Measurements from ENCODE around the gene SAV1. TPM values are rescaled to one million over a fixed set of nuclear protein-coding genes. Genes with fewer than 3 reads are reported as not detected.
"Not testable (repeated sequence)": the region's sequence is repeated elsewhere in the genome, so short reads cannot be mapped to it uniquely, and the experiment has no call there.

Gene SAV1
- total RNA-seq, 1 donor from 2014 or later, result 31.7 TPM

GRCh38 chr14:50647753-50648152 is 20.4 kb downstream of the SAV1 start:
- Mint-ChIP-seq H3K4me3 (no peak overlapping the region), H3K4me1 (no peaks in the 10 kb centered on the region), H3K9me3 (peaks cover 4% of the 10 kb centered on the region), H3K27ac (no peak overlapping the region), H3K27me3 (ENCODE audit: low read depth) (no peaks in the 10 kb centered on the region), H3K36me3 (peaks cover 10% of the 10 kb centered on the region)
- DNase-seq (ENCODE audit: low spot score in 2 of 2, unreplicated experiment in 2 of 2), result no peak
- no peak for TF ChIP-seq CTCF (IDR thresholded peaks at IDR 0.05; ENCODE audit: unreplicated experiment)

GRCh38 chr14:50647282-50647681 is 20.8 kb downstream of the SAV1 start:
- Mint-ChIP-seq H3K36me3 (peaks cover 13% of the 10 kb centered on the region), H3K27me3 (ENCODE audit: low read depth) (no peaks in the 10 kb centered on the region), H3K4me3 (no peak overlapping the region), H3K9me3 (peaks cover 4% of the 10 kb centered on the region), H3K27ac (peak overlapping the region; percentile 7), H3K4me1 (no peaks in the 10 kb centered on the region)
- TF ChIP-seq CTCF (IDR thresholded peaks at IDR 0.05; ENCODE audit: unreplicated experiment), result no peak
- no peak for DNase-seq (ENCODE audit: low spot score in 2 of 2, unreplicated experiment in 2 of 2)

- Mint-ChIP-seq H3K4me3 (no peak overlapping the region), H3K9me3 (peaks cover 6% of the 10 kb centered on the region), H3K27ac (no peak overlapping the region), H3K27me3 (ENCODE audit: low read depth) (no peaks in the 10 kb centered on the region), H3K36me3 (peaks cover 21% of the 10 kb centered on the region), H3K4me1 (peaks cover 17% of the 10 kb centered on the region)
- TF ChIP-seq CTCF (IDR thresholded peaks at IDR 0.05; ENCODE audit: unreplicated experiment), result no peak
- no peak for DNase-seq (ENCODE audit: low spot score in 2 of 2, unreplicated experiment in 2 of 2)
Measured at GRCh38 chr14:50635141-50635540, 33.0 kb downstream of the SAV1 start.

GRCh38 chr14:50633954-50634353 is 34.2 kb downstream of the SAV1 start:
- Mint-ChIP-seq H3K9me3 (peaks cover 6% of the 10 kb centered on the region), H3K4me3 (no peak overlapping the region), H3K27ac (no peak overlapping the region), H3K4me1 (peaks cover 17% of the 10 kb centered on the region), H3K27me3 (ENCODE audit: low read depth) (no peaks in the 10 kb centered on the region), H3K36me3 (peaks cover 14% of the 10 kb centered on the region)
- no peak for TF ChIP-seq CTCF (IDR thresholded peaks at IDR 0.05; ENCODE audit: unreplicated experiment)
- DNase-seq (ENCODE audit: low spot score in 2 of 2, unreplicated experiment in 2 of 2), result no peak

- no peak for DNase-seq (ENCODE audit: low spot score in 2 of 2, unreplicated experiment in 2 of 2)
- Mint-ChIP-seq H3K27me3 (ENCODE audit: low read depth) (no peaks in the 10 kb centered on the region), H3K27ac (peak overlapping the region; percentile 85), H3K36me3 (peaks cover 11% of the 10 kb centered on the region), H3K9me3 (peaks cover 5% of the 10 kb centered on the region), H3K4me3 (no peak overlapping the region), H3K4me1 (peaks cover 17% of the 10 kb centered on the region)
- TF ChIP-seq CTCF (IDR thresholded peaks at IDR 0.05; ENCODE audit: unreplicated experiment), result no peak
Measured at GRCh38 chr14:50631408-50631821, 36.7 kb downstream of the SAV1 start.

GRCh38 chr14:50624947-50625346 is 43.2 kb downstream of the SAV1 start:
- not testable (repeated sequence) for H3K4me1 Mint-ChIP-seq; H3K4me3 Mint-ChIP-seq; DNase-seq (ENCODE audit: low spot score in 2 of 2, unreplicated experiment in 2 of 2); H3K27ac Mint-ChIP-seq; H3K27me3 Mint-ChIP-seq (ENCODE audit: low read depth); H3K9me3 Mint-ChIP-seq
- H3K36me3 Mint-ChIP-seq, result peaks cover 10% of the 10 kb centered on the region
